Muscle layer of duodenum (tissue), 2 donors: ENCODE measurements around the gene ZNF154.

Source experiments
- H3K27ac ChIP-seq: one replicate; pipeline ENCODE4 v1.7.0; 2013; ENCODE audit warnings: mild to moderate bottlenecking, low read length
- H3K27me3 ChIP-seq: one replicate; pipeline ENCODE4 v1.7.0; 2013; ENCODE audit warnings: low read depth, mild to moderate bottlenecking, control low read depth, low read length
- H3K36me3 ChIP-seq, 2 donors: one replicate each; pipeline ENCODE4 v1.7.0; 2013; ENCODE audit warnings: low read length in 2 of 2, control low read depth in 1 of 2, mild to moderate bottlenecking in 1 of 2; ENCODE audit not compliant: insufficient read depth in 2 of 2, control insufficient read depth in 1 of 2
- H3K4me1 ChIP-seq, 2 donors: one replicate each; pipeline ENCODE4 v1.7.0; 2013; ENCODE audit warnings: low read length in 2 of 2, mild to moderate bottlenecking in 2 of 2, control low read depth in 1 of 2, moderate library complexity in 1 of 2; ENCODE audit not compliant: insufficient read depth in 2 of 2, control insufficient read depth in 1 of 2
- H3K4me3 ChIP-seq, 2 donors: one replicate each; pipeline ENCODE4 v1.7.0; 2013; ENCODE audit warnings: low read length in 2 of 2, low read depth in 1 of 2, mild to moderate bottlenecking in 1 of 2
- H3K9me3 ChIP-seq, 2 donors: one replicate each; pipeline ENCODE4 v1.7.0; 2013; ENCODE audit warnings: low read length in 2 of 2, control low read depth in 1 of 2, mild to moderate bottlenecking in 1 of 2; ENCODE audit not compliant: control insufficient read depth in 1 of 2
- donor health status: healthy.

The ZNF154 gene

DNA sequence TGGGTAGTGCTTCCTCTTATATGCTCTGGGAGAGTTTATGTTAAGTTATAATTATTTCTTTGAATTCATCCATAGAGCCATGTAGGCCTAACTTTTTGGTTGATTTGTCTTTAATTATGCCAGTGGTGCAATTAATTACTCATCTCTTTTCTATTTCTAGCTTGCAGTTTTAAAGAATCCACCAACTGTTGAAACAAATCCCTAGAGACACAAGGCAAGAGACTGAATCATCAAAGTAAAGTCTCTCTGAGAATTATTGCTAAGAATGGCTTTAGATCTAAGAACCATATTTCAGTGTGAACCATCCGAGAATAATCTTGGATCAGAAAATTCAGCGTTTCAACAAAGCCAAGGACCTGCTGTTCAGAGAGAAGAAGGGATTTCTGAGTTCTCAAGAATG is 33.1 kb downstream of the ZNF154 start:
- Histone ChIP-seq H3K27me3 (no peaks in the 10 kb centered on the region), H3K27ac (no peak overlapping the region), H3K9me3 (peaks cover 0 to 5% of the 10 kb centered on the region in 2 donors), H3K4me1 (no peaks in the 10 kb centered on the region), H3K4me3 (no peak overlapping the region), H3K36me3 (no peaks in the 10 kb centered on the region)

DNA sequence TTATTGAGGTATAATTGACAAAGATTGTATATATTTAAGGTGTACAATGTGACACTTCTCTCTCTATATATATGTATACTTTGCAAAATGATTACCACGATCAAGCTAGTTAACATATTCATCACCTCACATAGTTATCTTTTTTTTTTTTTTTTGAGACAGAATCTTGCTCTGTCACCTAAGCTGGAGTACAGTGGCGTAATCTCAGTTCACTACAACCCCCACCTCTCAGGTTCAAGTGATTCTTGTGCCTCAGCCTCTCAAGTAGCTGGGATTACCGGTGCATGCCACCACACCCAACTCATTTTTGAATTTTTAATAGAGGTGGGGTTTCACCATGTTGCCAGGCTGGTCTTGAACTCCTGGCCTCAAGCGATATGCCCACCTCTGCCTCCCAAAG is 36.5 kb downstream of the ZNF154 start:
- no peak overlapping the region for H3K4me3 ChIP-seq
- H3K27ac ChIP-seq: no peak overlapping the region
- no peaks in the 10 kb centered on the region for H3K4me1 ChIP-seq
- no peaks in the 10 kb centered on the region for H3K27me3 ChIP-seq
- peaks cover 0 to 5% of the 10 kb centered on the region in 2 donors for H3K9me3 ChIP-seq
- no peaks in the 10 kb centered on the region for H3K36me3 ChIP-seq

DNA sequence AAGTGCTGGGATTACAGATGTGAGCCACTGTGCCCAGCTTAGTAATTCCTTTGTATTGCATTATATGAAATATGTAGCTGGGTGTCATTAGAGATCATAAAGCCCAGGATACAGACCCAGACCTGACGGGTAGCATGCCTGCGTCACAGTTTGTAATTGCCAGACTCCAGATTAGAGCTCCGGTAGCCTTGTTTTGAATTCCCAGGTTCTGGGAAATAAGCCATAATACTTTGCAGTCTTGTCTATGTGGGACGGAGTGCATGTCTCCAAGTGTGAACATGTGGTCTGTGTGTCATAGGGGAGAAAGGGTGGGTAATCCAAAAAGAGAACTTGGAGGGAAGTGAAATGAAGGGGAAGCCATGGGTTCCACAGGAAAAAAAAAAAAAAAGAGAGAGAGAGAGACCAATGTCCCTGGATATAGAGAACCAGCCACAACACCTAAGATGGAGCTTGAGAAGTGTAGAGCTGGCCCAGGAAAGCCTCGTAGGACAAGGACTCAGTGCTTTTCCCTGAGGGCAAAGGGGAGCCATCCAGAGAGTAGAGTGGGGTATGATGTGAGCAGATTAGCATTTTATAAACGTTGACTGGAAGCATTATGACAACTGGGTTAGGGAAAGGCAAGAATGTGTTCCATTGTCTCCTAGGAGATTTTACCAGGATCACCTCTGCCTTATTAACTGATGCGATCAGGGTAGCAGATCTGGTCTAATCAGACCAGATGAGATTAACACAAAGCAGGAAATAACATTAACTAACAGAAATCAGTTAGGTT is 37.7 kb downstream of the ZNF154 start:
- H3K9me3 ChIP-seq: peaks cover 0 to 5% of the 10 kb centered on the region in 2 donors
- no peaks in the 10 kb centered on the region for H3K27me3 ChIP-seq
- no peak overlapping the region for H3K4me3 ChIP-seq
- no peaks in the 10 kb centered on the region for H3K4me1 ChIP-seq
- no peak overlapping the region for H3K27ac ChIP-seq
- H3K36me3 ChIP-seq: no peaks in the 10 kb centered on the region

DNA sequence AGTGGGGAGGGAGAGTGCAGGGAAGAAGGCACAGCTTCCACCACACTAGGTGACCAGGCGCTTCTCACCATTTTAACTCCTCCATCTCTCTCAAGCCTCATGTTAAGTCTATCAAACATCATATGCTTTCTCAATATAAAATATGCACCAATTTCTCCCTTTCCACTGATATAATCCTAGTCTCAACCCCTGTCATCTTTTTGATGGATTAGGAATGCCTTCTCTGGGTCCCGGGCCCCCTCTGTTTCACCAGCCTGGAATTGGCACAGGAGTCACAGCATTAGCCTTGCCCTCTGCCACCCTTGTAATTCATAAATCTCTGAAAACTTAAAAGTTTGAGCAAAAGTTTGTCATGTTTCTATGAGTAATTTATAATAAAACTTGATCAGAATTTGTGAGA is 40.4 kb downstream of the ZNF154 start, which contains the start of gene ZSCAN4:
TSS of gene ZSCAN4 (plus strand) at position 301 of the 400 bp plus-strand sequence. CDS start 7,211 bp downstream, outside the sequence.
- Histone ChIP-seq H3K27me3 (no peaks in the 10 kb centered on the region), H3K9me3 (no peaks in the 10 kb centered on the region), H3K4me1 (no peaks in the 10 kb centered on the region), H3K27ac (no peak within 1 kb of the TSS), H3K36me3 (no peaks in the 10 kb centered on the region), H3K4me3 (no peak within 1 kb of the TSS)

DNA sequence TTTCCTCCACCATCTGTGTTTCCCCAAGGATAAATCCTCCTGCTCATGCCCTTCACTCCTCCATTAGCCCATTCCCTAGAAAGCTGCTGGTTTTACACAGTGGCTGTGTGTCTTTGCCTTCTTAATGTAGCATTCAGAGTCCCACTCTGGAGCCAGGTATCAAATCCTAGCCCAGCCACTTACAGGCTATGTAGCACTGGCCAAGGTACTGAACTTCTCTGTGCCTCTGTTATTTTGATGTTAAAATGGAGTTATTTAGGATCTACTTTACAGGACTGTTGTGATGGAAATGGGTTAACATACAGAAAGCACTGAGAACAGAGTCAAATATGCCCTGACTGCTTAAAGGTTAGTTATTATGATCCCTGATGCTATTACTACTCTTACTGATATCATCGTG is 41.8 kb downstream of the ZNF154 start:
- no peak overlapping the region for H3K27ac ChIP-seq
- H3K4me3 ChIP-seq: no peak overlapping the region
- H3K9me3 ChIP-seq: no peaks in the 10 kb centered on the region
- no peaks in the 10 kb centered on the region for H3K4me1 ChIP-seq
- no peaks in the 10 kb centered on the region for H3K27me3 ChIP-seq
- H3K36me3 ChIP-seq: no peaks in the 10 kb centered on the region

DNA sequence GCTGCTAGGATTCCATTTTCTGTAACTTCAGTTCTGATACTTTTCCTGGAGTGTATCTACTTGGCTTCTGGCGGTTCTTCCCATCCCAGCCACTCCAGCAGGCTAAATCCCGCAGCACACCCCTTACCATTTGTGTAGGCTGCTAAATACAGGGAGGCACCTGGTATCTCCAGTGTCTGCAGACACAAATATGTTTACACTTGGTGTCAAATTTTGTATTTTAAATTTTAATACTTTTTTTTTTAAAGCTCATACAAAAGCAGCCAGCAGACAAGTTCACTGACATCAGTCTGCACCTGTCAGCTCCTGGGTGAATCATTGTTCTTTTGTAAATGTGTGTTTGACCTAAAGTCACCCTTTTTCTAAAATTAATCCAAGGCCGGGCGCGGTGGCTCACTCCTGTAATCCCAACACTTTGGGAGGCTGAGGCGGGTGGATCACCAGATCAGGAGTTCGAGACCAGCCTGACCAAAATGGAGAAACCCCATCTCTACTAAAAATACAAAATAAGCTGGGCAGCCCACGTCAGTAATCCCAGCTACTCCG is 43.7 kb downstream of the ZNF154 start:
- Histone ChIP-seq H3K27me3 (no peaks in the 10 kb centered on the region), H3K4me3 (no peak overlapping the region), H3K9me3 (no peaks in the 10 kb centered on the region), H3K27ac (no peak overlapping the region), H3K36me3 (no peaks in the 10 kb centered on the region), H3K4me1 (no peaks in the 10 kb centered on the region)

DNA sequence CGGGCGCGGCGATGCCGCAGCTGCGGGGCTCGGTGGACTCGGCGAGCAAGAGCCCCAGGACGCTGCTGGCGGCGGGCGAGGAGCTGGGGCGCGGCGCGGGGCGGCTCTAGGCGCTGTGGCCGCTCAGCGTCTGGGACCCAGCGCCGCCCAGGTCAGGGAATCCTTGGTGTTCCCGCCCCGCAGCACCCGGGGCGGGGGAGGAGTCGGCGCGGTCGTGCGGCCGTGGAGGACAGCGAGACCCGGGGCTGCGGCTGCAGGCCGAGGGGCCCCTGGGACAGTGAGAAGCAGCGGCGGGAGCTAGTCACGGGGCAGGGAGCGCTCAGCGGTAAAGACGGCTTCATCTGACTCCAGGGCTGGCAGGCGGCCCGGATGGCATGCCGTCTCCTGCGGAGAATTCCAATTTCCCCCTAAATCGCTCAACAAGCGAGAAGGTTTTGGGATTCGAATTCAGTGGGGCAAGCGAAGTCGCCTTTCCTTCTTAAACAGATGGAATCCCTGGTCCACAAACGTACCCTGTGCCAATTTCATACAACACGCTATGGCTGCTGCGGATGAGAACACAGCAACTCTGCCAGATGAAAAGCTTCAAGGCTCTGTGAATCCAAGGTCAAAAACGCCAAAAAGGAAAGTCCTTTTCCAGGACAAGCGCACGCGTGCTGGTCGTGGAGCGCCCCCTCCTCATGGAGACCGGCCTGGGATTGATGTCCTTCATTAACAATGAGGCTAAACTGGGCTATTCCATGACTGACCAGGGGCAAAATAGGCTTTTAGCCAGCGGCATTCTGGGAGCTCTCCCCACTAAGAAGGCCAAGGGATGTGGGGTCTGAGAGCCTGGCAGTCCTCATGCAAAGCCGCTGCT is 44.5 kb downstream of the ZNF154 start:
- H3K36me3 ChIP-seq: no peaks in the 10 kb centered on the region
- H3K4me3 ChIP-seq: peak overlapping the region; percentile 64 to 71
- H3K27ac ChIP-seq: no peak overlapping the region
- H3K9me3 ChIP-seq: no peaks in the 10 kb centered on the region
- no peaks in the 10 kb centered on the region for H3K4me1 ChIP-seq
- H3K27me3 ChIP-seq: no peaks in the 10 kb centered on the region

DNA sequence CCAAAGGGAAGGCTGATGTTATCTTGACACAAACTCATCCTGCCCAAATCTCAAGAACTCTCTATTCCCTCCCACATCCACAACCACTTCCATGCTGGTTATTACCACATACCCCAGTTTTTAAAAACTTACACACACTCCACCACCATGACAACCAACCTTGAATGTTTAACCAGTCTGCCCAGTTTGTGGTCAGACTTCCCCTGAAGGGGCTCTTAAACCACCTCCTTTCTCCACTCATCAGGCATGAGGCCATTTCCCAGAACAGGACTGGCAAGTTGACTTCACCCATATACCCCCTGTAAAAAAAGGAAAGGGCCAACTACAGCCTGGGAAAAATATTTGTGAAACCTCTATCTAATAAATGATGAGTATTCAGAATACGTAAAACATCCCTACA is 52.7 kb downstream of the ZNF154 start:
- Histone ChIP-seq H3K4me1 (no peaks in the 10 kb centered on the region), H3K9me3 (peaks cover 3 to 18% of the 10 kb centered on the region in 2 donors), H3K4me3 (no peak overlapping the region), H3K27ac (no peak overlapping the region), H3K27me3 (no peaks in the 10 kb centered on the region), H3K36me3 (no peaks in the 10 kb centered on the region)

DNA sequence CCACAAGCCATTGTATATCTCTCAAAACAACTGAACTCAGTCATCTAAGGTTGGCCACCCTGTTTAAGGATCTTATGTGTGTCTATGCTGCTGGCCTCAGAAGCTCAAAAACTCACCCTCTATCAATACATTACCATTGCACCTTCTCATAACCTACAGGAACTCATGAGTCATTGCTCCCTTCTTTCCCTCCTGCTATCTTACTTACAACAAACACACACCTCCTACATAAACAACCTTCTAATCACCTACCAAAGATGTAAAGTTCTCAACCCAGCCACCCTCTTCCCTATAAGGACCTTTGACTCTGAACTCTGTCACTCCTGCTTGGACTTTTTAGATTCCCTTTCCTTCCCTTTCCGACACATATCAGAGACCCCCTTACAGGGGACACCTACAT is 53.6 kb downstream of the ZNF154 start:
- Histone ChIP-seq H3K9me3 (peaks cover 3 to 18% of the 10 kb centered on the region in 2 donors), H3K27me3 (no peaks in the 10 kb centered on the region), H3K4me3 (no peak overlapping the region), H3K36me3 (no peaks in the 10 kb centered on the region), H3K4me1 (no peaks in the 10 kb centered on the region), H3K27ac (no peak overlapping the region)

DNA sequence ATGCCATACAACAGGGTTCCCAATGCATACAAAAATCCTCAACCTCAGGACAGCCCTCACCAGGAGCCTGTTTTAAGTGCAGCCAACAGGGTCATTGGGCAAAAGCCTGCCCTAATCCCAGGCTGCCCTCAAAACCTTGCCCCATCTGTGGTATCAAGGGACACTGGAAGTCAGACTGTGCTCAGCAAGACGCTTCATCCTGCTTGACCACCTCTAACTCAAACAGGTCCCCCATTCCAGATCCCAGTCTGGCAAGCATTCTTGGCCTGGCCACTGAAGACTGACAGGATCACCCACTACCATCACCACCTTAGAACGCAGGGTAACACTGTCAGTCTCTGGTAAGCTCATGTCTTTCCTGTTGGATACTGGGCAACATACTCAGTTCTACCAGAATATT is 55.3 kb downstream of the ZNF154 start:
- Histone ChIP-seq H3K4me3 (no peak overlapping the region), H3K27ac (no peak overlapping the region), H3K9me3 (peaks cover 6 to 18% of the 10 kb centered on the region in 2 donors), H3K36me3 (no peaks in the 10 kb centered on the region), H3K27me3 (no peaks in the 10 kb centered on the region), H3K4me1 (no peaks in the 10 kb centered on the region)

DNA sequence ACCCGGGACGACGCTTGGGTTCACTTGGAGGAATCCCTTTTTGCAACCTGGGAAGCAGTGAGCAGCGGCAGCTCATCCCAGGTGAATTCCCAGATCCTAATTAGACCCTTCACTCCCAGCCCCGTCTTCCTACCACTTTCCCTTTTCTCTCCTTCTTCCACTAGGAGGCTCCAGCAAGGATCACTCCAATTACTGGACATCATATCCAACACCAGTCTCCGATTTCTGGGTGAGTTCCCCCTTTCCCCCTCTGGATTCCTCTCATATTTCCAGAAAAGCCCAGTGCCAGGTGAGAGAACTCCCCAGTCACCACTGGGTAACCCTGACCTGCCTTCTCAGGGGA is 57.4 kb downstream of the ZNF154 start:
- H3K27ac ChIP-seq: no peak overlapping the region
- peaks cover 6 to 18% of the 10 kb centered on the region in 2 donors for H3K9me3 ChIP-seq
- H3K4me3 ChIP-seq: peak overlapping the region in 1 of 2 donors; percentile 14
- no peaks in the 10 kb centered on the region for H3K36me3 ChIP-seq
- H3K27me3 ChIP-seq: no peaks in the 10 kb centered on the region
- no peaks in the 10 kb centered on the region for H3K4me1 ChIP-seq
